Activated T-cell treated with anti-CD3 and anti-CD28 coated beads for 1 hour (primary cell): ENCODE measurements around the gene PDK3.

ENCODE experiments used
- DNase-seq: peaks from one replicate; pipeline ENCODE4 v3.0.0-alpha.2; 2020; ENCODE audit warnings: low read depth

PDK3 gene

GRCh38 chrX:24464836-24465531, at the start of gene PDK3:
PDK3 (plus strand) TSS chrX:24465286; CDS start chrX:24465456, 170 bp downstream.
- DNase-seq, result peak; percentile 79

GRCh38 chrX:24415921-24416320, 49.2 kb upstream of the PDK3 start:
- no peak for DNase-seq

DNA sequence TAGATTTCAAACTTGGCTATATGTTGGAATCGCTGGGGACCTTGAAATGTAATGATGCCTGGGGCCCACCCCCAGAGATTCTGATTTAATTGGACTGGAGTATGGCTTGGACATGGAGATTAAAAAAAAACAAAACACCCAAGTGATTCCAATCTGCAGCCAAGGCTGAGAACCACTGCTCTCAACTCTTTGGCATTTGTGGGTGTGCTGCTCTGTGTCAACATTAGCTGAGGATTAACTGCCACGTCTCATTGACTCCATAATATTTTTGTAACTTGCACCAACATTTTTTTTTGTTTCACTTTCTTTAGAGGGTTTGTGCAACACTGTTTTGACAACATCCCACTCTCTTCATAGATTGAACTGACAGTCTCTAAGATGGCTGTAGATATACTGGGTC, 41.1 kb upstream of the PDK3 start:
- no peak for DNase-seq

- no peak for DNase-seq
Measured at GRCh38 chrX:24424948-24425347, 40.1 kb upstream of the PDK3 start.

DNA sequence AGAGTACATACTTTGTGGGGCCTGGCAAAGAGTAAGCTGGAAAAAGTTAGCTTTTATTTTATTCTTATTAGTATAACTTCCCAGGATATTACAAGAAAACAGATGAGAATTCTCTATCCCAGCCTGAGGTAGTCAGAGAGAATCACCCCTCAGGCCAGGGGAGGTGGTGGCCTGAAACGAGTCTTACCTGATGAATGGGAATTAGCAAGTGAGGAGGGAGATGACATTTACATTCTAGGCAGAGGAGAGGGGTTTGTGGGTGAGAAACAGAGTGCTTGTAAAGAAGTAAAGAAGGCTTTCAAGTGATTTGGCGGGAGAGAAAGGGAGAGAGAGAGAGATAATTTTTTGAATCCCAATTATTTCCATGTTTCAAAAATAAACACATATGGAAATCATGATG, 39.3 kb upstream of the PDK3 start:
- no peak for DNase-seq

GRCh38 chrX:24426340-24426913, 38.7 kb upstream of the PDK3 start:
- no peak for DNase-seq

GRCh38 chrX:24426921-24427746, 38.0 kb upstream of the PDK3 start:
- no peak for DNase-seq

- DNase-seq, result no peak
Measured at GRCh38 chrX:24427747-24428019, 37.4 kb upstream of the PDK3 start.

DNA sequence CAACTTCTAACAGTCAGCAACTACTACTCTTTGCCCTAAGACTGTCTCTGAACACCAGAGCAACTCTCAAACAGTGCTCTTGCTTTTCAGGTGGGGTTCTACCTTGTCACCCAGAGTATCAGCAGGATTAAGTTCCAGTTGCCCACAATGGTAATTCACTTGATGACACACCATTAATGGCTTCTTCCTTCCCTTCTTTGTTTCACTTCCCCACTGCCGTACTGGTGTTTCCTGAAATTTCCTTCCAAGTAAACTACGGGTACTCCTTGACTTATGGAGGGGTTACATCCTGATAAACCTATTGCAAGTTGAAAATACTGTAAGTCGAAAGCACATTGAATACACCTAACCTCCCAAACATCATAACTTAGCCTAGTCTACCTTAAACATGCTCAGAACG, 36.6 kb upstream of the PDK3 start:
- no peak for DNase-seq

DNA sequence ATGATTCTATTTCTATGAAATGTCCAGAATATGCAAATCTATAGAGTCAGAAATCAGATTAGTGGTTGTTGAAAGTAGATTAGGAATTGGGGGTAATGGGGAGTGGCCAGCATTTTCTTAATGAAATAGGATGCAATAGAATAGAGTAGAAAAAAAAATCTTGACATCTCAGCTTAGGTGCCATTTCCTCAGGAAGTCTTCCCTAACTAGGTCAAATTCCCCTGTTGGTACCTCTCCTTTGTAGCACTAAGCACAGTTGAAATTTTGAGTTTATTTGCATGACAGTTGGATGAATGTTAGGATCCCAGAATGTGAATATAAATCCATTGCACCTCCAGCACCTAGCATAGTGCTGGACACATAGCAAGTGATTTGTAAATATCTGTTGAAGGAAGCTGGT, 30.0 kb upstream of the PDK3 start:
- no peak for DNase-seq

DNA sequence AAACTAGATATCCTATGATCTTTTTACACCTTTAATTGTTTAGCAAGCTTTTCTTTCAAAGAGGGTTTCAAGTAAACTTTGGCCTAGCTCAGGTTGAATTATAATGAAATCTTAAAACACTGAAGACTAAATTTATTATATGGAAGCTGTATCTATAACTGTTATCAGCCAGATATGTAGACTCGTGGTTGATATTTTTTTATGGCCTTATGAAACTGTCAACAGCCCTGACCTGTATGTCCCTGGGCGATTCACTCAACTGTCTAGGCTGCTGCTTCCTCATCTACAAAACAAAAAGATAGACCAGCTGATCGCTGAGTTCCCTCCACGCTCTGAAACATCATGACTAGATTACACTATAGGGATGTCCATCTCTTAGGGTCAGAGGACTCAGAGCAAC, 21.2 kb upstream of the PDK3 start:
- no peak for DNase-seq

DNA sequence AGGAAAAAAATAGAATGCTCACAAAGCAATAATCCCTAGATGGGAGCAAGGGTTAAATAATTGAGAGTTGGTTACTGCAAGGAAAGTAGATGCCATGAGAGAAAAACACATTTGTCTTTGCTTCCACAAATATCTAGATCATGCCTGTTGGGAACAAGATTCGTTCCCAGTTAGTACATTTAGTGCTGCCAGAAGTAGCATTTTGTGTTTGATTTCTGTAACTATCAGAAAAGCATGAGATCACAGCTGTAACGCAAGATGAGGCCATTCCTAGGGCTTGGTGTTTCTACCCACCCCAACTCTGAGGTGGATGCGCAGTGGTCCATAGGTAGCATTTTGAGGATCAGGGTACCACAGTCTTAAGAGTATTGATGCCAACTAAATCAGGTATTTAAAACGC, 20.4 kb upstream of the PDK3 start:
- no peak for DNase-seq

- DNase-seq, result no peak
Measured at GRCh38 chrX:24448762-24449250, 16.3 kb upstream of the PDK3 start.

GRCh38 chrX:24463077-24463476, 2.0 kb upstream of the PDK3 start:
- no peak for DNase-seq

GRCh38 chrX:24464498-24464835, 619 bp upstream of the PDK3 start:
- no peak for DNase-seq

DNA sequence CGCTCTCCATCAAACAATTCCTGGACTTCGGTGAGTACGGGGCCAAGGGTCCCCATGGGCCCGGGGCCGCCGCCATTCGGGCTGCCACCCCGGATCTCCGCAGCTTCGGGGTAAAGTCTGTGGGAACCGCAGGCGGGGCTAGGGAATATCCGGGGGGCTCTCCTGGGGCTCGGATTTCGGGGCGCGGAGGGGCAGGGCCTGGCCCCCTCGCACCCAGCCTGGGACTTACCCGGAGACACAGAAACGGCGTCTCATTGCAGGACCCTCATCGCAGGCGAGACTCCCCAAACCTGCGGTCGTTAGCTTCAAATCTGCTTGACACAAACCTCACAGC, 413 bp downstream of the PDK3 start:
- DNase-seq, result peak; percentile 5

DNA sequence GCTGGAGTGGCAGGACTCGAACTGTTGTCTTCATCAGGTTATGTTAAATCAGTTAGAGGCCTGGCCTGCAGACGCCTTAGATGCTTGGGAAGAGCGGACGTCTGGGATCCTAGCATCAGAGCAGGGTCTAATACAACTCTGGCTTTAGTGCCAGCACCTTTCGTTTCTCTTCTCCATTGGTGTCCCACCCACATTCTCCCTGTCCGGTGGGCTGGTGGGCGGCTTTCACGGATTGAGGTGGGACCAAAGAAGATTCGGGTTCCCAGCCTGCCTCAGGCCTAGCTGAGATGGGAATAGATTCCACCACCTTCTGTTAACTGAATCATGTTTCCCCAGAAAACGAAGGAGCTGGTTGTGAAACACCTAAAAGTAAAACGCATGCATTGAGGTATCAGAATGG, 939 bp downstream of the PDK3 start:
- no peak for DNase-seq

- no peak for DNase-seq
Measured at GRCh38 chrX:24468245-24468644, 3.2 kb downstream of the PDK3 start.

DNA sequence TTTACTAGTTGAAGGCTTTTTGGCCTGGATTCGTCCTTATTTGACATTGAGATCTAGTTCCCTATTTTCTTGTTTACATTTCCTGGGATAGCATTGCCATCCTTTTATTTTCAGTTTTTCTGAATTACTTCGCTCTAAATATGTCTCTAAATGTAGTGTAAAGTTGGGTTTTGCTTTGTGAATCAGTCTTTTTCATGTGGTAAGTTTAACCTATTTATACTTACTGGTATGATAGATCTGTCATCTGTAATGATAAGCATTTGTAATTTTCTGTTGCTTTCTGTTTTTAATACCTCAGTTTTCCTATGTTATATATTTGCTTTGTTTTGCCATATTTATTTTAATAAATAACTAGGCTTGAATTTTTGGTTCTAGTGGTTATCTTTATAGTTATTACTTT, 6.7 kb downstream of the PDK3 start:
- no peak for DNase-seq

DNA sequence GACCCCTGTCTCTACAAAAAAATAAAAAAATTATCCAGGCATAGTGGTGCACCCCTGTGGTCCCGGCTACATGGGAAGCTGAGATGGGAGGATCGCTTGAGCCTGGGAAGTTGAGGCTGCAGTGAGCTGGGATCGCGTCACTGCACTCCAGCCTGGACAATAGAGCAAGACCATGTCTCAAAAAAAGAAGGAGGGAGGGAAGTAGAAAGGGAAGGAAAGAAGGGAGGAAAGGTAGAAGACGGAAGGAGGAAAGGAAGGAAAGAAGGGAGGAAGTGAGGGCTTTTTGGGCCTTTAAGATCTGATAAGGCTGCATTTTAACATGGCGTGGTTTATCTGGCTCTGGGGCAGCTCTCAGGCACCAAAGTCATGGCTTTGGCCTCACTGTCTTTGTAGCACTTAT, 10.4 kb downstream of the PDK3 start:
- no peak for DNase-seq

DNA sequence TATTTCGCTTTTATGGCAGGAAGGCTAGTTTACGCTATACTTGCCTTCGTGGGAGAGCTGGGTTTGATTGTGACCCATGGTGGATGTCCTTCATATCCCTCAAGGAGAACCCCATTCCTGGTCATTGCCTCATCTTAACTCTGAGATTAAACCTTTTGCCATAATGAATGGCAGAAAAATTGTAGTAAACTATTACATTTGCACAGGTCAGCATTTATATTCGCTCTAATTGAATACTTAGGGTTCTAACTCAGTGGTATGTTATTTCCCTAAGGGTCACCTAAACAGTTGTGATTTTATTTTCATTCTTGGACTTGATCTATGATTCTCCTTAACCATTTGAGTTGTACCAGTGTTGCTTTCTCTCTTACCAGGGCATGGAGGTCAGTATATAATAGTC, 13.4 kb downstream of the PDK3 start:
- no peak for DNase-seq

DNA sequence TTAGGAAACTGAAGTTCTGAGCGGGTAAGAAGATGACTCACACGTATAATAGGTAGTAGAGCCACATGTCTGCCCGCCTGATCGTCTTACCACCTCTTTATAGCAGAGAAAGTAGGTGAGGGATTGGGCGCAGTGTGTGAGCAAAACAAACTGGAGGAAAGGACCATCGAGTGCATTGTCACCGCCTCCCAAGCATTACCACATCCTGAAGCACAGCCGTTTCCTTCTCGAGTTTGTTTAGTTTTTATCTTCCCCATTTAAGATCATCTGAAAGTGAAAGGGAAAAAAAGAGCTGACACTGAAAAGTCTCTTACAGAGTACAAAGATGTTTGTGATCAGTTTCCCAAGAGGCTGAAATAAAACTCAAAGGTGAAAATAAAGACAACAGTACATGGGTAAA, 14.8 kb downstream of the PDK3 start:
- peak; percentile 40 for DNase-seq

DNA sequence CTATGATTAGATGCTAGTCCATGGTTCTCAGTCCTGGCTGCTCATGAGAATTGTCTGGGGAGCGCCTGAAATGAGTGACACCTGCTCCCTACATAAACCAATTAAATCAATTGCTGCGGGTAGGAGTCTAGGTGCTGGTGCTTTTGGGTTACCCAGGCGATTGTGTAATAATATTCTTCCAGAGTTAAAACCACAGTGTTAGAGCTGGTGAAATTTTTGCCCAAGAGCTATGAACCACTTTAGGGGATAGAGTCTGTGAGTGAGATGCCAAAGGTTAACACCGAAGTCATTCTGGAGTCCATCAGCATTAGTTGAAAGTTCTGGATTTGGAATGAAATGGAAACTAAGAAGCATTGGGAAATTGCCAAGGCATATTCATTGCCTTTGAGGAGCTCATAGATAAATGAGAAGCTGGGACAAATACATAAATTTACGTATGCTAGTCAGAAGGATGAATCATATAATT, 15.3 kb downstream of the PDK3 start:
- DNase-seq, result no peak
